Endodermal cell (in vitro differentiated cells): Measurements from ENCODE around the gene CDK5RAP3. TPM values are rescaled to one million over a fixed set of nuclear protein-coding genes. Genes with fewer than 3 reads are reported as not detected.

Experiments
- DNase-seq: peaks from one replicate; pipeline ENCODE4 v3.0.0-alpha.2; 2017
- H3K27ac ChIP-seq: 2 replicates; pipeline ENCODE4 v1.5.1; 2013; ENCODE audit warnings: mild to moderate bottlenecking, low read depth, low read length, moderate library complexity
- H3K27me3 ChIP-seq: 2 replicates; pipeline ENCODE4 v1.6.1; 2013; ENCODE audit warnings: mild to moderate bottlenecking, low read length, moderate library complexity; ENCODE audit not compliant: insufficient read depth, control insufficient read depth, poor library complexity, severe bottlenecking
- H3K36me3 ChIP-seq: 2 replicates; pipeline ENCODE4 v1.7.0; 2013; ENCODE audit warnings: mild to moderate bottlenecking, low read length, moderate library complexity; ENCODE audit not compliant: control insufficient read depth, insufficient read depth
- H3K4me1 ChIP-seq: one replicate; pipeline ENCODE4 v1.7.0; 2013; ENCODE audit warnings: low read length; ENCODE audit not compliant: control insufficient read depth, insufficient read depth
- H3K4me3 ChIP-seq: 2 replicates; pipeline ENCODE4 v1.5.1; 2013; ENCODE audit warnings: mild to moderate bottlenecking, low read length, moderate library complexity
- H3K9ac ChIP-seq: 2 replicates; pipeline ENCODE4 v1.6.1; 2013; ENCODE audit warnings: mild to moderate bottlenecking, low read length, moderate library complexity; ENCODE audit not compliant: poor library complexity, severe bottlenecking; ENCODE audit errors: extremely low read depth
- H3K9me3 ChIP-seq: 2 replicates; pipeline ENCODE4 v1.6.1; 2013; ENCODE audit warnings: mild to moderate bottlenecking, low read length, moderate library complexity; ENCODE audit not compliant: control insufficient read depth
- H3K27ac Mint-ChIP-seq: 2 replicates; pipeline ENCODE4 v1.8.0; 2020; ENCODE audit warnings: mixed read lengths
- H3K27me3 Mint-ChIP-seq: 2 replicates; pipeline ENCODE4 v1.8.0; 2021; ENCODE audit warnings: mild to moderate bottlenecking, mixed read lengths; ENCODE audit not compliant: insufficient read depth
- H3K36me3 Mint-ChIP-seq: 2 replicates; pipeline ENCODE4 v1.8.0; 2020; ENCODE audit warnings: low read depth, mixed read lengths
- H3K4me1 Mint-ChIP-seq: 2 replicates; pipeline ENCODE4 v1.8.0; 2020; ENCODE audit warnings: mixed read lengths
- H3K4me3 Mint-ChIP-seq: 2 replicates; pipeline ENCODE4 v1.8.0; 2020; ENCODE audit warnings: mild to moderate bottlenecking, moderate library complexity, mixed read lengths
- H3K9me3 Mint-ChIP-seq: 2 replicates; pipeline ENCODE4 v1.8.0; 2020; ENCODE audit warnings: mild to moderate bottlenecking, mixed read lengths
- WGBS, 2 experiments: methylation state at CpG; one replicate each; pipeline versions ENCODE4 v1.1.5 to v1.1.7; 2013; ENCODE audit warnings: missing lambda C conversion rate in 2 of 2, mixed read lengths in 1 of 2; ENCODE audit not compliant: insufficient coverage in 1 of 2, insufficient read length in 1 of 2; 5-methylcytosine and 5-hydroxymethylcytosine counted together
- total RNA-seq, 2 donors: library from RNA; stranded (reverse); fragmentation: NEBNext Ultra II Directional in 1 of 2; extraction: Animal tissue kit (Norgen Biotek cat#: 25700) in 1 of 2; gene quantifications; 2 replicates in 1 of 2; 3 replicates in 1 of 2; pipeline ENCODE4 v1.2.1, GENCODE V29; 2021
- TF ChIP-seq, protein P1 (sequence below): fragments of 200-600 bp; sonication (generic); conservative IDR thresholded peaks from 2 replicates; pipeline ENCODE4 v1.5.0; 2021; ENCODE audit warnings: antibody characterized with exemption, mild to moderate bottlenecking

Gene CDK5RAP3
- total RNA-seq, 2 donors from 2014 or later, result 171 to 198 TPM

DNA sequence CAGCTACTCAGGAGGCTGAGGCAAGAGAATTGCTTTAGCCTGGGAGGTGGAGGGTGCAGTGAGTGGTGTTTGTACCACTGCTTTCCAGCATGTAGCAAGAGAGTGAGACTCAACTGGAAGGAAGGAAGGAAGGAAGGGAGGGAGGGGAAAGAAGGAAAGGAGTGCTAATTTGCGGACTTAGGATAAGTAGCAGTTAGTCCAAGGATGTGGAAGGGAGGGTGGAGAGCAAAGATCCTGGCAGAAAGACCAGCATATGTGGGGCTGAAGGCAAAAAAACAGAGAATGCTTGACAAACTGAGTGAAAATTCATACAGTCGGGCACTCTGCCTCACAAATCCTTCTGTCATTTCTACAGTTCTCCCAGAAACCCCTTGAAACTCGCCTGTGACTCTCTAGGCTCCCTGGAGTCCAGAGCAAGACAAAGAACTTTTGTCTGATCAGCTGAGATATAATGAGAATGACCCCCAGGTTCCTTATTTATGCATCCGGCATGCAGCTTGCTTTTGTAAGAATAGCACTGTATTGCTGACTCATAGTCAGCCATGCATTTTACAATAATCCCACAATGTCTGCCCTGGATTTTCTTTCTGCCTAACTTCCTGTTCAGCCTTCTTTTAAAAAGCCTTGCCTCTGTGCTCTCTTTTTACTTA lies 31.5 kb downstream of the CDK5RAP3 start:
- H3K4me3 ChIP-seq, result no peak overlapping the region
- H3K4me1 ChIP-seq, result peaks cover 12% of the 10 kb centered on the region
- H3K9ac ChIP-seq, result no peak overlapping the region
- Mint-ChIP-seq H3K4me3 (no peak overlapping the region), H3K9me3 (no peaks in the 10 kb centered on the region), H3K27ac (peak overlapping the region; percentile 67), H3K36me3 (no peaks in the 10 kb centered on the region), H3K4me1 (peaks cover 37% of the 10 kb centered on the region), H3K27me3 (no peaks in the 10 kb centered on the region)
- no peaks in the 10 kb centered on the region for H3K27me3 ChIP-seq
- no peaks in the 10 kb centered on the region for H3K36me3 ChIP-seq
- TF ChIP-seq, protein P1, sequence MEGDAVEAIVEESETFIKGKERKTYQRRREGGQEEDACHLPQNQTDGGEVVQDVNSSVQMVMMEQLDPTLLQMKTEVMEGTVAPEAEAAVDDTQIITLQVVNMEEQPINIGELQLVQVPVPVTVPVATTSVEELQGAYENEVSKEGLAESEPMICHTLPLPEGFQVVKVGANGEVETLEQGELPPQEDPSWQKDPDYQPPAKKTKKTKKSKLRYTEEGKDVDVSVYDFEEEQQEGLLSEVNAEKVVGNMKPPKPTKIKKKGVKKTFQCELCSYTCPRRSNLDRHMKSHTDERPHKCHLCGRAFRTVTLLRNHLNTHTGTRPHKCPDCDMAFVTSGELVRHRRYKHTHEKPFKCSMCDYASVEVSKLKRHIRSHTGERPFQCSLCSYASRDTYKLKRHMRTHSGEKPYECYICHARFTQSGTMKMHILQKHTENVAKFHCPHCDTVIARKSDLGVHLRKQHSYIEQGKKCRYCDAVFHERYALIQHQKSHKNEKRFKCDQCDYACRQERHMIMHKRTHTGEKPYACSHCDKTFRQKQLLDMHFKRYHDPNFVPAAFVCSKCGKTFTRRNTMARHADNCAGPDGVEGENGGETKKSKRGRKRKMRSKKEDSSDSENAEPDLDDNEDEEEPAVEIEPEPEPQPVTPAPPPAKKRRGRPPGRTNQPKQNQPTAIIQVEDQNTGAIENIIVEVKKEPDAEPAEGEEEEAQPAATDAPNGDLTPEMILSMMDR, result no peak
- peak overlapping the region; percentile 96 for H3K27ac ChIP-seq
- DNase-seq, result no peak
- 37 to 61% methylated on average over 4 of the region's 4 CpGs for whole genome bisulfite sequencing, 2 experiments
- H3K9me3 ChIP-seq, result no peaks in the 10 kb centered on the region

DNA sequence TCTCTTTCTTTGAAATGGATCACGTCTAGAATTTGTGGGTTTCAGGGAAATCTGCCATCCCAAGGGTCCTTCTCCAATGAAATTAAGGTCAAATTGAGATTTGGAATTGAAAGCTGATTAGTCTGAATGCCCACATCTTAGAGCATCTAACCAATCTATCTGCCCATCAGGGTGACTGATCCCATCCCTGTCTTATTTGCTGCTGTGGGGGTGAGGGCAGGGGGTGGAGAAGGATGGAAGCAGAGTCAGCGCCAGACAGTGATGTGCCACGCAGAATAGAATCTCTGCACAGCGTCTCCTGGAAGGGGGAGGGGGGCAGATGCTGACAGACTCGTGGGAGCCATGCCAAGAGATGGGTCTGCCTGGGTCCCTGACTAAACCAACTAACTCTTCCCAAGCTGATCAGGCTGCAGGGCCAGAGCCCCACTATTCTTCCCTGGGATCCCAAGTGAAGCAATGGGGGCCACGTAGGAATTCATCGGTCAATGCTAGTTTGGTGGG lies 32.1 kb downstream of the CDK5RAP3 start:
- DNase-seq, result no peak
- Mint-ChIP-seq H3K4me1 (peaks cover 37% of the 10 kb centered on the region), H3K9me3 (no peaks in the 10 kb centered on the region), H3K36me3 (no peaks in the 10 kb centered on the region), H3K4me3 (no peak overlapping the region), H3K27ac (peak overlapping the region; percentile 26), H3K27me3 (no peaks in the 10 kb centered on the region)
- TF ChIP-seq, protein P1, result no peak
- Histone ChIP-seq H3K27ac (peak overlapping the region; percentile 96), H3K9ac (no peak overlapping the region), H3K4me3 (no peak overlapping the region), H3K27me3 (no peaks in the 10 kb centered on the region), H3K36me3 (no peaks in the 10 kb centered on the region), H3K9me3 (no peaks in the 10 kb centered on the region), H3K4me1 (peaks cover 12% of the 10 kb centered on the region)
- WGBS, 2 experiments, result 21 to 40% methylated on average over 4 to 7 of the region's 7 CpGs

DNA sequence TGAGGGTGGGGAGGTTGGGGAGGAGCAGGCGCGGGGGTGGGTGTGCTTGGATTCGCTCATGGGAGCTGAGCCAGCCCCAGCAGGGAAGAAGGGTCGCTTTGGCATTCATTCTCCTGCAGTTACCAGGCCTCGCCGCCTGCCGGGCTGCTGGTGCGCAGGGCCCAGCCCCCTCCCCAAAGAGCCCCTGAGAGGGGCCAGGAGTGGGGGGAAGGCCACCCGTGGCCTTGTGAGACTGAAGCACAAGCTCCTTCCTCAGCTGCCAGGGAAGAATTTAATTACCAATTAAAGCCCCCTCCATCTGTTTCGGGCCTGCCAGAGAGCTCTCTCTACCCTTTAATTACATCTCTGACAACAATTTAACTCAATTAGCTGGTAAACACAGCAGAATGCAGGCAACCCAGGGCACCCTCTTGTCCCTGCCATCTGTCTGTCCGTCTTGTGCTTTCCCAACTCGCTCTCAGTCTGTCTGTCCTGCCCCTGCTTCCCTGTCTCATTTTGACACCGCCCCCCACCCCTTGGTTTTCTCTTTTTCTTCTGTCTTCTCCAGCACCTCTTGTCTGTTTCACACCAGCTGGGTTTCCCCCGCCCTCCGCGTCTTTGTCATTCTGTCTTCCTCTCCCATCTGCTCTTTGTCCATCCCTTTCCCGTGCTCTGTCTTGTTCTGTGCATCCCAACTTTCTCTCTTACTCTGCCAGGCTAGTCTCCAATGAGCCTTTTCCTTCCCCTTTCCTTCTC lies 32.7 kb downstream of the CDK5RAP3 start:
- DNase-seq, result peak; percentile 85
- no peak overlapping the region for H3K9ac ChIP-seq
- H3K4me3 ChIP-seq, result no peak overlapping the region
- H3K36me3 Mint-ChIP-seq, result no peaks in the 10 kb centered on the region
- no peaks in the 10 kb centered on the region for H3K9me3 ChIP-seq
- H3K27me3 Mint-ChIP-seq, result no peaks in the 10 kb centered on the region
- TF ChIP-seq, protein P1, result peak; percentile 67
- no peak overlapping the region for H3K4me3 Mint-ChIP-seq
- H3K27me3 ChIP-seq, result no peaks in the 10 kb centered on the region
- H3K4me1 ChIP-seq, result peaks cover 12% of the 10 kb centered on the region
- H3K27ac Mint-ChIP-seq, result peak overlapping the region; percentile 26
- 21 to 39% methylated on average over 10 to 17 of the region's 17 CpGs for WGBS, 2 experiments
- peak overlapping the region; percentile 96 for H3K27ac ChIP-seq
- no peaks in the 10 kb centered on the region for H3K9me3 Mint-ChIP-seq
- H3K36me3 ChIP-seq, result no peaks in the 10 kb centered on the region
- peaks cover 37% of the 10 kb centered on the region for H3K4me1 Mint-ChIP-seq
